Keratinocyte (primary cell): ENCODE results near the gene ENTPD8. TPM values are rescaled to one million over a fixed set of nuclear protein-coding genes. Genes with fewer than 3 reads are reported as not detected.

Source experiments
- DNase-seq: peaks from one replicate; pipeline ENCODE4 v3.0.0-alpha.2; 2011; ENCODE audit warnings: low read depth, missing footprints, low spot score
- FAIRE-seq: peaks from 2 replicates; lab custom pipeline; 2011; peaks lifted over from hg19 to GRCh38; lab: Jason Lieb, UNC
- H2AFZ ChIP-seq: 2 replicates; pipeline ENCODE4 v1.6.0; 2012; ENCODE audit warnings: low read length, control low read depth, inconsistent platforms; ENCODE audit not compliant: control insufficient read depth
- H3K27ac ChIP-seq: 2 replicates; pipeline ENCODE4 v1.5.1; 2011; ENCODE audit warnings: low read length; ENCODE audit not compliant: control insufficient read depth, insufficient read depth
- H3K27me3 ChIP-seq: 3 replicates; pipeline ENCODE4 v1.6.0; 2011; ENCODE audit warnings: low read length; ENCODE audit not compliant: control insufficient read depth, insufficient read depth; ENCODE audit errors: extremely low read depth
- H3K36me3 ChIP-seq, 2 experiments: 2 replicates in 1 of 2; 3 replicates in 1 of 2; pipeline ENCODE4 v1.5.1; 2011; ENCODE audit warnings: low read length in 2 of 2, mild to moderate bottlenecking in 1 of 2; ENCODE audit not compliant: control insufficient read depth in 2 of 2, insufficient read depth in 2 of 2; ENCODE audit errors: extremely low read depth in 1 of 2
- H3K4me1 ChIP-seq: 3 replicates; pipeline ENCODE4 v1.5.1; 2011; ENCODE audit warnings: low read length; ENCODE audit not compliant: control insufficient read depth, insufficient read depth; ENCODE audit errors: extremely low read depth
- H3K4me2 ChIP-seq: 3 replicates; pipeline ENCODE4 v1.6.0; 2011; ENCODE audit warnings: low read depth, low read length; ENCODE audit not compliant: control insufficient read depth, insufficient read depth; ENCODE audit errors: extremely low read depth
- H3K4me3 ChIP-seq, 3 experiments: fragments of 200-600 bp in 1 of 3; sonication (generic) in 1 of 3; 2 replicates in 2 of 3; 3 replicates in 1 of 3; pipeline ENCODE4 v1.5.1; 2011 to 2016; ENCODE audit warnings: low read length in 3 of 3, mild to moderate bottlenecking in 3 of 3, control low read depth in 2 of 3, inconsistent platforms in 1 of 3, low read depth in 1 of 3, mixed read lengths in 1 of 3, mixed run types in 1 of 3, moderate library complexity in 1 of 3; ENCODE audit not compliant: control insufficient read depth in 2 of 3, insufficient read depth in 2 of 3; ENCODE audit errors: extremely low read depth in 1 of 3
- H3K79me2 ChIP-seq: 2 replicates; pipeline ENCODE4 v1.6.0; 2012; ENCODE audit warnings: low read length; ENCODE audit not compliant: control insufficient read depth, insufficient read depth
- H3K9ac ChIP-seq: 3 replicates; pipeline ENCODE4 v1.6.0; 2011; ENCODE audit warnings: low read length; ENCODE audit not compliant: control insufficient read depth, insufficient read depth; ENCODE audit errors: extremely low read depth
- H3K9me1 ChIP-seq: 3 replicates; pipeline ENCODE4 v1.6.0; 2011; ENCODE audit warnings: low read length; ENCODE audit not compliant: control insufficient read depth, insufficient read depth; ENCODE audit errors: extremely low read depth
- H3K9me3 ChIP-seq: 2 replicates; pipeline ENCODE4 v1.5.1; 2012; ENCODE audit warnings: low read depth, low read length; ENCODE audit not compliant: control insufficient read depth
- H4K20me1 ChIP-seq: 3 replicates; pipeline ENCODE4 v1.6.0; 2011; ENCODE audit warnings: low read length; ENCODE audit not compliant: control insufficient read depth, insufficient read depth; ENCODE audit errors: extremely low read depth
- EZH2 ChIP-seq: IDR thresholded peaks from one replicate; pipeline ENCODE4 v1.6.1; 2012; ENCODE audit warnings: inconsistent platforms, mild to moderate bottlenecking, low read length, moderate library complexity
- dilution Hi-C: fragments of 300-500 bp; cut with MboI; formaldehyde crosslinking; loops from one replicate; pipeline ENCODE4 v1.7.0; 2020; ENCODE audit warnings: low sequenced_read_pairs; ENCODE audit not compliant: extremely low pct_ligation_motif_present
- polyA plus RNA-seq, 5 experiments: library from polyadenylated mRNA; depleted of rRNA in 3 of 5; stranded (reverse) in 3 of 5; stranded (forward) in 1 of 5; unstranded in 1 of 5; fragments of >200 nt; gene quantifications; 1 replicate in 1 of 5; 2 replicates in 3 of 5; 3 replicates in 1 of 5; pipeline versions ENCODE4 v1.2.1 to v1.2.3, GENCODE V29; 2011 to 2012; ENCODE audit warnings: missing spikeins in 2 of 5, low read depth in 1 of 5, low replicate concordance in 1 of 5
- TF ChIP-seq, protein P1 (sequence below), 3 experiments: IDR thresholded peaks in 1 of 3; conservative IDR thresholded peaks in 1 of 3; optimal IDR thresholded peaks in 1 of 3; 2 replicates in 2 of 3; 3 replicates in 1 of 3; pipeline versions ENCODE3 to v1.5.1; 2011; ENCODE audit warnings: low read length in 3 of 3, mild to moderate bottlenecking in 3 of 3, moderate library complexity in 2 of 3, control low read depth in 1 of 3, inconsistent platforms in 1 of 3; ENCODE audit not compliant: insufficient read depth in 2 of 3; ENCODE audit errors: extremely low read depth in 1 of 3

The ENTPD8 gene
- polyA plus RNA-seq, 1 donor (not counting 4 experiments of a cell fraction or from before 2014, with no cell fraction given): not detected

DNA sequence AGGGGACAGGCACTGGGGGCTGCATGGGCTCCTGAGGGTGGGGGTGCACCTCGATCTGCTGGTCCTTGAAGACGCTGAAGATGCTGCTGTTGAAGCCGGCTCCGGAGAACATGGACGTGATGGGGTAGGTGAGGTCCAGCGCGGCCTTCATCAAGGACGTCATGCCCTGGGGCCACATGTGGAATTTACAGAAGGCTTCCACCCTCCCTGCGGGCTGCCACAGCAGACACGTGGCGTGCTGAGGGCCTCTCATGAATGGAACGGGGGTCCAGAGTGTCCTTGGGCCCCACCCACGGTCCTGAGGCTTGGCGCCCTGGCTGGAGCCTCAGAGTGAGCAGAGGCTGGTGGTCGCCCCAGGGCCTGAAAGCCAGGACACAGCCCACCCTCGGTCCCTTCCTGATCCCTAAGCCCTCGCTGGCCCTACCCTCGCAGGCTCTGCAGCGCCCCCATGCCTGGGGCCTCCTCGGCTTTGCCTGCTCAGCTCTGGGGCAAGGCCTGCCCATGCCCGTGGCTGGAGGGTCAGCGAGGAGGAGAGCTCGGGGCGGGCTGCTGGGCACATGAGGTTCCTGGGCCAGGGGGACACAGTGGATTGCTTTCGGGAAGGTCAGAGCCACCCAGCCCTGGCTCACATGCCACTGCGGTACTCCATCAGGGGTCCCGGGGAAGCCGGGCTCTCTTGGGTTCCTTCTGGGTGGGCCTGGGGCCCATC, 23.3 kb upstream of the ENTPD8 start:
- no peaks in the 10 kb centered on the region for H3K9me1 ChIP-seq
- no peaks in the 10 kb centered on the region for H3K9me3 ChIP-seq
- H3K79me2 ChIP-seq: no peaks in the 10 kb centered on the region
- H4K20me1 ChIP-seq: no peaks in the 10 kb centered on the region
- no peak for FAIRE-seq
- H3K36me3 ChIP-seq: no peaks in the 10 kb centered on the region
- H3K27me3 ChIP-seq: peaks cover 15% of the 10 kb centered on the region
- DNase-seq: no peak
- no peak for TF ChIP-seq EZH2
- TF ChIP-seq, protein P1, sequence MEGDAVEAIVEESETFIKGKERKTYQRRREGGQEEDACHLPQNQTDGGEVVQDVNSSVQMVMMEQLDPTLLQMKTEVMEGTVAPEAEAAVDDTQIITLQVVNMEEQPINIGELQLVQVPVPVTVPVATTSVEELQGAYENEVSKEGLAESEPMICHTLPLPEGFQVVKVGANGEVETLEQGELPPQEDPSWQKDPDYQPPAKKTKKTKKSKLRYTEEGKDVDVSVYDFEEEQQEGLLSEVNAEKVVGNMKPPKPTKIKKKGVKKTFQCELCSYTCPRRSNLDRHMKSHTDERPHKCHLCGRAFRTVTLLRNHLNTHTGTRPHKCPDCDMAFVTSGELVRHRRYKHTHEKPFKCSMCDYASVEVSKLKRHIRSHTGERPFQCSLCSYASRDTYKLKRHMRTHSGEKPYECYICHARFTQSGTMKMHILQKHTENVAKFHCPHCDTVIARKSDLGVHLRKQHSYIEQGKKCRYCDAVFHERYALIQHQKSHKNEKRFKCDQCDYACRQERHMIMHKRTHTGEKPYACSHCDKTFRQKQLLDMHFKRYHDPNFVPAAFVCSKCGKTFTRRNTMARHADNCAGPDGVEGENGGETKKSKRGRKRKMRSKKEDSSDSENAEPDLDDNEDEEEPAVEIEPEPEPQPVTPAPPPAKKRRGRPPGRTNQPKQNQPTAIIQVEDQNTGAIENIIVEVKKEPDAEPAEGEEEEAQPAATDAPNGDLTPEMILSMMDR (optimal IDR thresholded peaks at IDR 0.05 in 1 of 3, IDR thresholded peaks at IDR 0.05 in 1 of 3, conservative IDR thresholded peaks at IDR 0.05 in 1 of 3; ENCODE audit: extremely low read depth in 1 of 3, insufficient read depth in 2 of 3, low read length in 3 of 3): no peak
- no peak overlapping the region for H3K4me3 ChIP-seq
- no peak overlapping the region for H3K27ac ChIP-seq
- no peak overlapping the region for H3K4me2 ChIP-seq
- no peak overlapping the region for H3K9ac ChIP-seq
- H3K4me1 ChIP-seq: peaks cover 2% of the 10 kb centered on the region
- dilution Hi-C loops: no loop called here
- no peak overlapping the region for H2AFZ ChIP-seq

DNA sequence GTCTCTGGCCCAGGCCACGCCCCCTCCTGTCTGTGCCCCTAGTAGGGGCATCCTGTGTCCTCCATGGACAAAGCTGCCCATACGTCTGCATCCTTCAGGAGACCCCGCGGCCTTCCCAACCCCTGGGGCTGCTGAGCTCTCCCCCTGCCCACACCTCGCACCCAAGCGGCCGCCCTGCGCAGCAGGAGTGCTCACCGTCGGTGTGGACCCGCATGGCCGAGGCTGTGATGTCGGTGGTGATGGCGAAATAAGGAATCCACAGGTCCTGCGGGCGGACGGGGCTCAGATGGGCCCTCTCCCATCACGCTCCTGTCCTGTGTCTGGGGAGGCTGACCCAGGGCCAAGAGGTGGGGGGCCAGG, 22.8 kb upstream of the ENTPD8 start:
- TF ChIP-seq, protein P1 (optimal IDR thresholded peaks at IDR 0.05 in 1 of 3, IDR thresholded peaks at IDR 0.05 in 1 of 3, conservative IDR thresholded peaks at IDR 0.05 in 1 of 3; ENCODE audit: extremely low read depth in 1 of 3, insufficient read depth in 2 of 3, low read length in 3 of 3): no peak
- no peak for TF ChIP-seq EZH2
- H3K9me1 ChIP-seq: no peaks in the 10 kb centered on the region
- H4K20me1 ChIP-seq: no peaks in the 10 kb centered on the region
- no peak overlapping the region for H2AFZ ChIP-seq
- no peak for FAIRE-seq
- no peak overlapping the region for H3K4me2 ChIP-seq
- peaks cover 15% of the 10 kb centered on the region for H3K27me3 ChIP-seq
- no peak overlapping the region for H3K9ac ChIP-seq
- no peak overlapping the region for H3K4me3 ChIP-seq
- no peaks in the 10 kb centered on the region for H3K36me3 ChIP-seq
- H3K4me1 ChIP-seq: peaks cover 4% of the 10 kb centered on the region
- no peaks in the 10 kb centered on the region for H3K79me2 ChIP-seq
- H3K9me3 ChIP-seq: no peaks in the 10 kb centered on the region
- no peak overlapping the region for H3K27ac ChIP-seq
- dilution Hi-C loops: no loop called here
- DNase-seq: no peak
